ENCODE measurements around the gene AMIGO1. TPM values are rescaled to one million over a fixed set of nuclear protein-coding genes. Genes with fewer than 3 reads are reported as not detected.

Gene AMIGO1
- total RNA-seq, 1 experiment from 2014 or later: 0.10 TPM

- no peaks in the 10 kb centered on the region for H4K20me1 ChIP-seq (ENCODE audit: insufficient read depth)
- ChIA-PET RAD21 (ENCODE audit: low non-redundant PET in 1 of 2, low total read pairs in 2 of 2, uncharacterized antibody in 2 of 2, unreplicated experiment in 2 of 2) (no interaction called here), POLR2A (interaction anchor here (1.1 kb wide), 1 partner anchor 40 kb away, joined by 3 read pairs; no protein-coding TSS in a partner anchor), CTCF (interaction anchor here (1.0 to 6.4 kb wide), 6 partner anchors 32 to 339 kb away, joined by 3 to 146 read pairs (median 4); partner anchors contain the start of gene CYB561D1)
- H3K79me2 ChIP-seq (ENCODE audit: insufficient read depth, low read length): no peaks in the 10 kb centered on the region
- H3K27me3 ChIP-seq (ENCODE audit: insufficient read depth, low read length): no peaks in the 10 kb centered on the region; the same call in 1 of the 2 replicates
- no peak overlapping the region for H2AFZ ChIP-seq (ENCODE audit: low read depth, low read length, poor library complexity, severe bottlenecking)
- no peak overlapping the region for H3K4me2 ChIP-seq (ENCODE audit: low read length)
- H3K4me3 ChIP-seq (replicated peaks in 1 of 2; ENCODE audit: low read depth in 1 of 2, low read length in 2 of 2): no peak overlapping the region
- BruUV-seq (replicated peaks): no TSS peak
- H3K4me1 ChIP-seq (ENCODE audit: control insufficient read depth in 1 of 2, insufficient read depth in 2 of 2, low read length in 2 of 2): peaks cover 4 to 14% of the 10 kb centered on the region in 2 experiments; a peak in 3 of 4 replicates
- ATAC-seq (no peak), DNase-seq (ENCODE audit: low read depth, low spot score) (no peak)
- TF ChIP-seq EGR1 (IDR thresholded peaks at IDR 0.05; ENCODE audit: low read depth) (no peak), SIN3A (IDR thresholded peaks at IDR 0.05; ENCODE audit: low read depth) (no peak), SRF (IDR thresholded peaks at IDR 0.05; ENCODE audit: low read depth) (no peak), POLR2A (IDR thresholded peaks at IDR 0.05; ENCODE audit: borderline replicate concordance, extremely low read depth, insufficient read depth, insufficient read length) (no peak), ATF3 (IDR thresholded peaks at IDR 0.05) (no peak), ZFX (IDR thresholded peaks at IDR 0.05) (no peak), YY1 (IDR thresholded peaks at IDR 0.05; ENCODE audit: extremely low read depth, insufficient replicate concordance, low read depth, low read length) (no peak), RAD21 (IDR thresholded peaks at IDR 0.05; ENCODE audit: low read depth) (no peak), EZH2 (IDR thresholded peaks at IDR 0.05) (no peak), CBX3 (IDR thresholded peaks at IDR 0.05; ENCODE audit: low read depth) (no peak), EZH2phosphoT487 (IDR thresholded peaks at IDR 0.05; ENCODE audit: borderline replicate concordance) (no peak), REST (IDR thresholded peaks at IDR 0.05; ENCODE audit: low read depth) (no peak), ZNF274 (IDR thresholded peaks at IDR 0.05; ENCODE audit: low read depth, low read length) (no peak), JUND (IDR thresholded peaks at IDR 0.05) (no peak), POLR2AphosphoS5 (IDR thresholded peaks at IDR 0.05; ENCODE audit: low read depth, low read length) (no peak), CEBPB (IDR thresholded peaks at IDR 0.05; ENCODE audit: low read depth) (no peak)
- TF ChIP-seq, protein P1, sequence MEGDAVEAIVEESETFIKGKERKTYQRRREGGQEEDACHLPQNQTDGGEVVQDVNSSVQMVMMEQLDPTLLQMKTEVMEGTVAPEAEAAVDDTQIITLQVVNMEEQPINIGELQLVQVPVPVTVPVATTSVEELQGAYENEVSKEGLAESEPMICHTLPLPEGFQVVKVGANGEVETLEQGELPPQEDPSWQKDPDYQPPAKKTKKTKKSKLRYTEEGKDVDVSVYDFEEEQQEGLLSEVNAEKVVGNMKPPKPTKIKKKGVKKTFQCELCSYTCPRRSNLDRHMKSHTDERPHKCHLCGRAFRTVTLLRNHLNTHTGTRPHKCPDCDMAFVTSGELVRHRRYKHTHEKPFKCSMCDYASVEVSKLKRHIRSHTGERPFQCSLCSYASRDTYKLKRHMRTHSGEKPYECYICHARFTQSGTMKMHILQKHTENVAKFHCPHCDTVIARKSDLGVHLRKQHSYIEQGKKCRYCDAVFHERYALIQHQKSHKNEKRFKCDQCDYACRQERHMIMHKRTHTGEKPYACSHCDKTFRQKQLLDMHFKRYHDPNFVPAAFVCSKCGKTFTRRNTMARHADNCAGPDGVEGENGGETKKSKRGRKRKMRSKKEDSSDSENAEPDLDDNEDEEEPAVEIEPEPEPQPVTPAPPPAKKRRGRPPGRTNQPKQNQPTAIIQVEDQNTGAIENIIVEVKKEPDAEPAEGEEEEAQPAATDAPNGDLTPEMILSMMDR (IDR thresholded peaks at IDR 0.05 in 2 of 3, conservative IDR thresholded peaks at IDR 0.05 in 1 of 3; ENCODE audit: borderline replicate concordance in 1 of 3, insufficient read depth in 1 of 3, low read depth in 2 of 3, low read length in 2 of 3): no peak
- no peak overlapping the region for H3K9ac ChIP-seq (ENCODE audit: low read length)
- no peaks in the 10 kb centered on the region for H3K36me3 ChIP-seq (ENCODE audit: control insufficient read depth in 1 of 2, insufficient read depth in 2 of 2, low read length in 2 of 2)
- intact Hi-C loops (cut with micrococcal nuclease): loop anchor here (5.0 to 10.0 kb wide), 2 partner anchors 133 to 326 kb away; partner anchors contain the start of gene SORT1
- no peaks in the 10 kb centered on the region for H3K9me3 ChIP-seq (ENCODE audit: control insufficient read depth in 1 of 2, insufficient read depth in 1 of 2, low read depth in 1 of 2, low read length in 2 of 2)
- no peak overlapping the region for H3K27ac ChIP-seq (ENCODE audit: low read depth, low read length)
- H3K9me2 ChIP-seq (ENCODE audit: insufficient read depth): no peaks in the 10 kb centered on the region
Measured at GRCh38 chr1:109530457-109531087, 21.0 kb upstream of the AMIGO1 start.
